Measurements from ENCODE around the gene ELAC2.

The ELAC2 gene

GRCh38 chr17:13017655-13018459, at the start of gene ELAC2:
Gene ELAC2, minus strand, starts transcription at chr17:13018027. Its CDS starts 80 bp downstream, at chr17:13017947.
- DNase-seq (ENCODE audit: low read depth in 2 of 3, low spot score in 1 of 3): peak; percentile 95 to 96 (median 95)

- no peak for DNase-seq (ENCODE audit: low read depth in 2 of 3, low spot score in 1 of 3)
These were observed 47.2 kb upstream of the ELAC2 start for GRCh38 chr17:13065032-13065431.

GRCh38 chr17:13055131-13055530, 37.3 kb upstream of the ELAC2 start:
- DNase-seq (ENCODE audit: low read depth in 2 of 3, low spot score in 1 of 3): no peak

GRCh38 chr17:13054666-13055065, 36.8 kb upstream of the ELAC2 start:
- no peak for DNase-seq (ENCODE audit: low read depth in 2 of 3, low spot score in 1 of 3)

GRCh38 chr17:13051915-13052314, 34.1 kb upstream of the ELAC2 start:
- no peak for DNase-seq (ENCODE audit: low read depth in 2 of 3, low spot score in 1 of 3)

- DNase-seq (ENCODE audit: low read depth in 2 of 3, low spot score in 1 of 3): no peak
These were observed 29.3 kb upstream of the ELAC2 start for GRCh38 chr17:13047011-13047606.

- DNase-seq (ENCODE audit: low read depth in 2 of 3, low spot score in 1 of 3): no peak
These were observed 28.5 kb upstream of the ELAC2 start for GRCh38 chr17:13046361-13046760.

- DNase-seq (ENCODE audit: low read depth in 2 of 3, low spot score in 1 of 3): no peak
These were observed 26.8 kb upstream of the ELAC2 start for GRCh38 chr17:13044572-13045065.

GRCh38 chr17:13038931-13039665, 21.3 kb upstream of the ELAC2 start:
- DNase-seq (ENCODE audit: low read depth in 2 of 3, low spot score in 1 of 3): no peak

GRCh38 chr17:13036751-13037150, 18.9 kb upstream of the ELAC2 start:
- DNase-seq (ENCODE audit: low read depth in 2 of 3, low spot score in 1 of 3): no peak

GRCh38 chr17:13035420-13035819, 17.6 kb upstream of the ELAC2 start:
- no peak for DNase-seq (ENCODE audit: low read depth in 2 of 3, low spot score in 1 of 3)

- DNase-seq (ENCODE audit: low read depth in 2 of 3, low spot score in 1 of 3): peak in 2 of 3 donors; percentile 43 to 45
These were observed 14.0 kb upstream of the ELAC2 start for GRCh38 chr17:13031718-13032350.

- peak in 2 of 3 donors; percentile 18 to 62 for DNase-seq (ENCODE audit: low read depth in 2 of 3, low spot score in 1 of 3)
These were observed 12.9 kb upstream of the ELAC2 start for GRCh38 chr17:13030459-13031300.

- DNase-seq (ENCODE audit: low read depth in 2 of 3, low spot score in 1 of 3): no peak
These were observed 12.2 kb upstream of the ELAC2 start for GRCh38 chr17:13030056-13030455.

GRCh38 chr17:13029340-13029739, 11.5 kb upstream of the ELAC2 start:
- DNase-seq (ENCODE audit: low read depth in 2 of 3, low spot score in 1 of 3): no peak

GRCh38 chr17:13027246-13027645, 9.4 kb upstream of the ELAC2 start:
- DNase-seq (ENCODE audit: low read depth in 2 of 3, low spot score in 1 of 3): no peak

GRCh38 chr17:13025687-13026086, 7.9 kb upstream of the ELAC2 start:
- no peak for DNase-seq (ENCODE audit: low read depth in 2 of 3, low spot score in 1 of 3)

- DNase-seq (ENCODE audit: low read depth in 2 of 3, low spot score in 1 of 3): no peak
These were observed 7.4 kb upstream of the ELAC2 start for GRCh38 chr17:13025258-13025627.

- DNase-seq (ENCODE audit: low read depth in 2 of 3, low spot score in 1 of 3): peak; percentile 23 to 69 (median 51)
These were observed 6.9 kb upstream of the ELAC2 start for GRCh38 chr17:13024526-13025257.

- DNase-seq (ENCODE audit: low read depth in 2 of 3, low spot score in 1 of 3): no peak
These were observed 6.2 kb upstream of the ELAC2 start for GRCh38 chr17:13024016-13024415.
